GM21381 (cell line): Measurements from ENCODE around the gene EPS8L1.
"Not testable (repeated sequence)": the region's sequence is repeated elsewhere in the genome, so short reads cannot be mapped to it uniquely, and the experiment has no call there.

Experiments
- ATAC-seq: cut with Tn5 transposase; IDR thresholded peaks from one replicate; pipeline ENCODE4 v1.9.1; 2021; ENCODE audit warnings: mild to moderate bottlenecking, moderate library complexity; ENCODE audit not compliant: unreplicated experiment

The EPS8L1 gene

DNA sequence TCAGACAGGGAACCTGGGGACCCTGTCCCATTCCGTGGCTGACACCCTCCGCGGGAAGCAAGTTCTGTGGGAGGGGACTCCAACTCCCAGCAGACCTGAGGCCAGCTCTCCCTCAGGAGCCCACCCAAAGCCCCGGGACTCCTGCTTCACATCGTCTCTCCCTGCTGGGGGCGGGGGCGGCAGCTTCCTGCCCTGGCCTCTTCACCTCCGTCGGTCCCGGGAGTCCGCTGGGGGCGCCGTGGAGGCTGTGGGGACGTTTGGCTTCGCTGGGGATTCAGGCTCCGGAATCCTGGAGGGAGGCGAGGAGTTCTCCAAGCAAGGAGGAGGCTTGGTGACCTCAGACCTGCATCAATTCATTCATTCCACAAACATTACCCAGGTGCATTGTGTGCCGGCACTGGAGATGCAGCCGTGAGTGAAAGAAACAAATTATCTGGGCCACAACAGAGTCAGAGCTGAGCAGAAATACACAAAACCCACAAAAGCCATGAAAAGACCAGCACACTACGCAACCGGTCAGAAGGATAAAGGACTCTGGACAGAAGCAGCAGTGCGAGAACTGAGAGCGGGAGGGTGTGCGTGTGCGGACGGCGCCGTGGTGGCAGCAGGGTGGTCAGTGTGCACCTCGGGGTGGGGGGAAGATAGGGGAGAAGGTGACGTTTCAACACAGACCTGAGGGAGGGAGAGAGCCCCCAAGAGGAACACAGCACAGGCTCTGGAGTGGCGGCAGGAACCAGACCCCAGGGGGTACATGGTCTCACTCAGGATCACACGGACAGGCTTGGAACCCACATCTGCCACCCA is 19.0 kb downstream of the EPS8L1 start:
- no peak for ATAC-seq

DNA sequence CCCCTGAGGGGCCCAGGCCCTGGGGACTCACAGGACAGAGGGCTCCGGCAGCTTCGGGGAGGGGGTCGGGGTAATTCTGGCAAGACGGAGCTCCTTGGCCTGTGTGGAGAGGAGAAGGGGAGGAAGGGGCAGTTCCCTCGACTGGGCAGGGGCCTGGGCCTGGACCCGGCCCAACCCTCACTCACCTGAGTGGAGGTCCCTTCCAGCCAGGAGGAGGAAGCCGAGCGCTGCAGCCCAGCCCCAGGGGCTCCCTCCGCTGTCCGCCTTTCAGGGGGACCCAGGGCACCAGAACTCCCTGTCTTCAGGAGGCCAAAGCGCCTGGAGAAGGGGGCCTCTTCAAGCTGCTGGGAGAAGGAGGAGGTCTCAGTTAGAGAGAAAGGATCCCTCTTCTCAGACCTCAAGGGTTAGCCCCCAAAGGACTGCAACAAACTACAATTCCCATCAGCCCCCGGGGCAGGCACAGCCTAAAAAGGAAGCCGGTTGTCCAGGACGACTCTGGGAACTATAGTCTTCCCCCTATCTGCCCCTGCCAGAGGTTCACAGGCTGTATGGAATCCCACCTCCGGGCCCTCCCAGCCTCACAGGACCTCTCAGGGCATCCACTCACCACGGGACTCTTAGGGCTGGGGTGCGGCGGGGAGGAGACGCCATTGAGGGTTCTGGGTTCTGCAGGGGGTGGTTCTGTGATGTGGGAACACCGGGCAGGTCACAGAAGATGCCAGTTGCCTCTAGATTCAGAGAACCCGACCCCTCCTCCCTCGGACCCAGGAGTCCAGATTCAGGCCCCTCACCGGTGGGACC is 19.8 kb downstream of the EPS8L1 start:
- ATAC-seq, result no peak

DNA sequence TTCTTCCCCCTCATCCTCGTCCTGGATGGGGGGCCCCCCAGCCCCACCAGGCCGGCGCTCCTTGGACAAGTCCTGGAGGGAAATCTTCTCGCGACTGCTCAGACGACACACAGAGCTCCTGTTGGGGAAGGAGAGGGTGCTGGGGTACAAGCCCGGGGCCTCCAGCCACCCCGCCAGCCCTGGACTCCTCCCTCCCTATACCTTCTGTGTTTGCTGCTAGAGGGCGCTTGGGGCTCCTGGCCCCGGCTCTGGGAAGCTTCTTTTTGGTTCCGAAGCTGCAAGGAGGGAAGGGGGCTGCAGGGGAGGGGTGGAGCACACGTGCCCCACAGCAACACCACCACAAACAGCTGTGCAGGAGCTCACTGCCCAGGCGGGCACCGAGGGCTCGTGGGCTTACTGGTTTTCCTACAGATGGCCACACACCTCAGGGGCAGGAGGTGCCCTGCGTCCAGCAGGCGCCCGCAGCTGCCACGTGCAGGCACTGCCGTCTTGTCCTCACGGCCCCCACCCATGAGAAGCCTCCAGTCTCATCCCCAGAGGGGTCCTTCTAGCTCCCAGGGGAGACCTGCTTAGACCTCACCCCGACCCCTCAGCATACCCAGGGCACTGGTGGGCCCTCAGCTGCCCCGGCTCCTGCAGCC is 20.5 kb downstream of the EPS8L1 start:
- ATAC-seq, result no peak

DNA sequence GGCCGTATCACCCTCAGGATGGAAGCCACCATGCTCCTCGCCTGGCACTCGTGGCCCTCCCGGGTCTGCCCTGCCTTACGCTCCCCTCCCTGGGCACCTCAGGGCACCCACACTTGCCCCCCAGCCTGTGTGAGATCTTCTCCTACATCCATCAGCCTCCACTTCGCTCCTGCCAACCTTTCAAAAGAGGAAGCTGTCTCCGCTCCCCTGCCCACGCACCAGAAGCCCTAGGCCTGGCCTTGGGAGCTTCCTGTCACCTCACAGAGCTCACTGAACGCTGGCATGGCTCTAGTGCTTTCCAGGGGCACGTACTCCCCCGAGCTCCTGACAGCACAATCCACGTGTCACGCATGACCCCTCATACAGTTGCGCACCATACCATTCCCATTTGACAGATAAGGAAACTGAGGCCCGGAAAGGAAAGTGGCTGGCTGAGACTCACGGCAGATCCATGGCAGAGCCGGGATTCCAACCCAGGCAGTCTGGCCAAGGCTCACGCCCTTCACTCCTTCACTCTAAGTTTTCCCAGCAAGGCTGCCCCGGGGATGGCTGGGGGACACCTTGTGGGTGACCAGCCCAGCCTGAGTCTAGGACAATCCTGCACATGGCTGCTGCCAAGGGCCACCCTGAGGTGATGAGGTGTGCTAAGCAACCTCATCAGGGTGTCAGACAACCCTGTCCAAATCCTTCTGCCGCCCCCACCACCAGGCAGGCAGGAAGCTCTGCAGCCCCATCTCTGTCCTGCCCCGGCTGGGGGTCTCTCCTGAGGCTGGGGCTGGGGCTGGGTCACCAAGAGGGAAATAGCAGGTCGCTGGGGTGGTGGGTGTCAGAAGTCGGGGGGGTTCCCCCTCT is 22.4 kb downstream of the EPS8L1 start:
- no peak for ATAC-seq

DNA sequence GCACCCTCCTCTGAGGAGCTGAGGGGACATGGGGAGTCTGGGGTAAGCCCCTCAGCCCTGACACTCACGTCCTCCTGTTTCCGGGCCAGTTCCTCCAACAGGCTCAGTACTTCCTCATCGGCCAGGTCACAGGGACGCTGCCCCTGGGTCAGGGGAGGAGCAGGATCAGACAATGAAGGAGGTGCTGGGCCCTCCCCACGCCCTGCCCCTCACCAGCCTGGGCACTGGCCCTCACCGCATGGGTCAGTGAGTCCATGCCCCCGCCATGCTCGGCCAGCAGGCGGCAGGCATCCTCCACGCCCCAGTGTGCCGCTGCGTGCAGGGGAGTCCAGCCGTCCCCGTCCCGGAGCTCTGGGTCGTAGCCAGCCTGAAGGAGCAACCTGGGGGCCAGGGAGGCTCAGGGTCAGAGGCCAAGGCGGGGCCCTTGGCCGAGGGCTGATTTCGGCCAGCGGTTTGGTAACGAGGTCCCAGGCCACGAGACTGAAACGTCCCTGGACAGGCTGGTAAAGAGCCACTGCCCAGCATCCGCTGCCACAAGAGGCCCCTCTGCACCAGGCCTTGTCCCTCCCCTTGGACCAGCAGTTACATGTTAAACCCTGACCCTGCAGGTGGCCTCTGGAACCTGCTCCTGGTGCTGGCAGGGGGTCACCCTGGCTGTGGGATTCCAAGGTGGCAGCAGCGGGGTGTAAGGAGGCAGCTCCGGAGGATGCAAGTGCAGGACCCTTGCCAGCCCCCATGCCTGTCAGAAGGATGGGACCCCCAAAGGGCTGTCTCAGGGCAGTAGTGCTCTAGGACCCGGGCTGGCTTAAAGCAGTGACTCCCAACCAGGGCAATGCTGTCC is 23.3 kb downstream of the EPS8L1 start:
- no peak for ATAC-seq

DNA sequence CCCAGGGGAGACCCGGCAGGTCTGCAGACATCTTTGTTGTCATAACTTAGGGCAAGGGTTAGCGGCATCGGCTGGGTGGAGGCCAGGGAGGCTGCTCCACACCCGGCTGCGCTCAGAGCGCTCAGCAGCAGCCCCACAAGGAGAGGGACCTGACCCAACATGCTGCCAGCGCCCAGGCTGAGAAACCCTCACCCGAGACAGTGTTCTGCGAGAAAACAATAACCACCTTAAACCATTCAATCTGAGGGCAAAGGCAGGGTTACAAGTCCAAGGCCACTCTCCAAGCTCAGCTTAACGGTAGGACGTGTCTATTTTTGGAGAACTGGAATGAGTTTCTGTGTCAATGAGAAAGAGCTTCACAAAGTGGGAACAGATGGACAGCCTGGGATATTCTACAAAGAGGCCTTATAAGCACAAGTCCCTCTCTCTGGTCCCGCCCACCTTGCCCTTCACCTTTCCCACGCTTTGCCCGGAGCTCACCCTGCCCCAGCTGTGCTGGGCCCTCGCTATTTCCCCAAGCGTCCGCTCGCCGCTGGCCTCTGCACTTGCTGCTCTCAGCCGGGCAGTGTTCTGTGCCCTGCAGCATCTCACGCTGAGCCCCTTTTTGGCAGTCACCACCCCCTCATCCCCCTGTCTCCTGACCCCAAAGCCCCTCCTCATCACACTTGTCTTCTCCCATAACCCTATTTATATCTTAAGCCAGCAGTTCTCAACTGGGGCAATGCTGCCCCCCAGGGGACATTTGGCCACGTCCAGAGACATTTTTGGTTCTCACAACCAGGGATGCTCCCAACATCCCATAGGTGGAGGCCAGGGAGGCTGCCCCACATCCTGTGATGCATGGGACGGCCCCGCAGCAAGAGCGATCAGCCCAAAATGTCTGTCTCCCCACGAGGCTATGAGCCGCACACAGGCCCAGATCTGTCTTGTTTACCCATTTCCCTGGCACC is 24.2 kb downstream of the EPS8L1 start:
- ATAC-seq, result no peak

DNA sequence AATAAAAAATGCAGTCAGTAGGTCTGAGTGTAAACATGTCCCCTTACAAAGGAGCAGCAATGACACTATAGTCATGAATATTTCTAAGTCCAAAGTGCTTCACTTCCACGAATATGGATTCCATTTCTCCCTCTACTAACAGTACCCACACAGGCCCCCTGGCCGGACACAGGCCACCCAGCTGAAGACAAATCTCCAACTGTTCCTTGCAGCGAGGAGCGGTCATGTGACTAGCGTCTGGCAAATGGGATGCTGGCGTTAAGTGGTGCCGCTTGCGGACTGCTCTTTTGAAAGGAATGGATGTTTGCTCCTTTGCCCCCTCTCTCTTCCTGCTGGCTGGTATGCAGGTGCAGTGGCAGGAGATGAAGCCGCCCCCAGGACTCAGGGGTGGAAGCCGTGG is 25.6 kb downstream of the EPS8L1 start:
- ATAC-seq, result no peak

DNA sequence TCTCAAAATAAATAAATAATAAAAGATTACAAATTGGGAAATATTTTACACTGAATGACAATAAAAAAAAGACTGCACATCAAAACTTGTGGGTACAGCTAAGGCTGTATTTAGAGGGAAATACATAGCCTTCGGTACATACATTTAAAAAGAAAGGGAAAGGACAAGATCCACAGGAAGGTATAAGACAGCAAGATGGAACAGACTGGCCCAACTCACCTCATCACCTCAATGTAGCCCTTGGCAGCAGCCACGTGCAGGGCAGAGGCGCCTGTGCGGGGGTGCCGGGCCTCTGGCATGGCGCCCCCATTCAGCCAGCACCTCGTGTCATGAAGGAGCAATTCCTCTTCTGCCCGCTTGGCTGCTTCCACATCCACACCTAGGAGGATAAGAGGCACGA is 27.5 kb downstream of the EPS8L1 start:
- no peak for ATAC-seq

DNA sequence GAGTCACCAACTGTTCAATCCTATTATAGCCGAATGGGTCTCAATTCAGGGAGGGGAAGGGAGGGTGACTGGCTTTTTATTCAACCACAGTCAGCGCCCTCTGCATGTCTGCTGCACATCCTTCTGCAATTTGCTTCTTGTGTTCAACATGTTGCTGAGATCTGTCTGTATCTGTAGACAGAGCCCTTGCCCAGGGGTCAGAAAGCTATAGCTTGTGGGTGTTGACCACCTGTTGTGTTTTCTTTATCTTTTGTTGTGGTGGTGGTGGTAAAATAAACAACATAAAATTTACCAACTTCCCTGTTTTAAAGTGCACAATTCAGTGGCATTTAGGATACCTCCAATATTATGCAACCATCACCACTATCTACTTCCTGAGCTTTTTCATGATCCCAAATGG is 29.6 kb downstream of the EPS8L1 start:
- ATAC-seq, result no peak

DNA sequence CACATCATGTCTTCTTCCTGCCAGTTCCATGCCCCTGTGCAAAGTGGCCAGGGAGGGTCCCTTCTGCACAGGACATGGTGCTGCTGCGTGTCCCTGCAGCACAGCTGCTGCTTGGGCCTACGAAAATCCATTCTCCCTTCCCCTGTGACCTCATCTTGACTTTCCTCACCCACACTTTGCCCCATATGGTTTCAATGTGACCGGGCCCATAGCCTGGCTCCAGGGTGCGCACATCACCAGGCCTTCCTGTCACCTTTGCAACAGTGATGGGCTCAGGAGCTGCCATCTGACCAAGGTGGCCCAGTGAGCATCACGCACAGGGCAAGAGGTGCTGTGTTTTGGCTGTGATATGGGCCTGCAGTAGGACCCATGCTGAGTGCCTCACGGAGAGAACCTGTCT is 30.9 kb downstream of the EPS8L1 start:
- no peak for ATAC-seq

DNA sequence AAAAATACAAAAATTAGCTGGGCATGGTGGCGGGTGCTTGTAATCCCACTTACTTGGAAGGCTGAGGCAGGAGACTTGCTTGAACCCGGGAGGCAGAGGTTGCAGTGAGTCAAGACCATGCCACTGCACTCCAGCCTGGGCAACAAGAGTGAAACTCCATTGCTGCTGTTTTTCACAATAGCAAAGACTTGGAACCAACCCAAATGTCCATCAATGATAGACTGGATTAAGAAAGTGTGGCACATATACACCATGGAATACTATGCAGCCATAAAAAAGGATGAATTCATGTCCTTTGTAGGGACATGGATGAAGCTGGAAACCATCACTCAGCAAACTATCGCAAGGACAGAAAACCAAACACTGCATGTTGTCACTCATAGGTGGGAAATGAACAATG is 31.6 kb downstream of the EPS8L1 start:
- not testable (repeated sequence) for ATAC-seq

DNA sequence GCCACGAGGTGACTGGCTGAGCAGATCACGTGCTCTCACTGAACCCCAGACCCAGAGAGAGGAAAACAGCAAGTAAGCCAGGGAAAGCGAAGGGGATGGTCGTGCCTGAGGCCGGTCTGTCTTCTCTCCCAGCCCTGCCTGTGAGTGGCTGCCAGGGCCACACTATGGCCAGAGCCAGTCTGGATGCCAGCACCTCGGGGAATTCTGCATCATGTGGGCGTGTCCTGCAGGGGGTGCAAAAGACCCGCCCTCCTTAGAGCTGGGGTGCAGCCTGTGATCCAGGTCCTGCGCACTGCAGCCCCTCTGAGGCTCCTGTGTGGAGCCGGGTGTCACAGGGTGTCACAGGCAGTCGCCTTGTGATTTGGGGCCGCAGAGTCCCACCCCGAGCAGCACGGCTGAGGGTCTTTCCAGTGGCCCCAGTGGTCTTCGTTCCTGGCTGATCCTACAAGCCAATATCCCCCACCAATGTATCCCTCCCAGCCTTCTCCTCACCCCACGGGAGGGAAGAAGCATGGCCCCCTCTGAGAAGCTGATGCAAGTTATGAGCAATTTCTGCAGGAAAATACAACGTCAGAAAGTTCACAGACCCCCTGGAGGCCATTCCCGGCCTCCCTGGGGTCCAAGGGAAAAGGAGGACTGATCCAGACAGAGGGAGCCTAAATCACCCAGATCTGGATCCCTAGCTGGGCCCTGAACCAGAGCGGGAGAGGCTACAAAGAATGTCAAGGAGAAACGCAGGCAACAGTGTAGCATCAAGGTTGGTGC is 34.0 kb downstream of the EPS8L1 start:
- no peak for ATAC-seq

DNA sequence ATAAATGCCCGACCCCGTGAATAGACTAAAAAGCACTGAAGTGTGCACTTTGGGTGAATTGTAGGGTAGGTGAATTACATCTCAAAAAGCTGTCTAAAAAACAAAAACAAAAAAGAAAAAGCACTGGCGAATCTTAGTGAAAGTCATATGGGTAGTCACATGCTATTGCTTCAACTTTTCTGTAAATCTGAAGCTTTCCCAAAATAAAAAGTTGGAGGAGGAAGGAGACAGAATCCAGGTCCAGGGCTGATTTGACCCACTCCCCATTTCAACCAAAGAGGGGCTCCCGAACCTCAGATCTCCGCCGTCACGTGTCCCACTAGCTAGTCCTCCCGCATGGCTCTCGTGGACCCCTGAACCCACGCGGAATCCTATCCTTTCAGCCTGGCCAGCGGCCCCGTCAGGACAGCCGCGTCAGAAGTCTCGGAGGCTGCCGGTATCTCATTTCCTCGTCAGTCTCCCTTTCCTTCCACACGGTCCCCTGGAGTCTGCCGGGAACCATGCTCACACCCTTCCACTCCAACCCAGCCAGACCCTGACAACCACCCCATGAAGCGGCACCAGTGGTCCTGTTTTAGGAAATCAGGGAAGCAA is 35.7 kb downstream of the EPS8L1 start:
- ATAC-seq, result no peak

DNA sequence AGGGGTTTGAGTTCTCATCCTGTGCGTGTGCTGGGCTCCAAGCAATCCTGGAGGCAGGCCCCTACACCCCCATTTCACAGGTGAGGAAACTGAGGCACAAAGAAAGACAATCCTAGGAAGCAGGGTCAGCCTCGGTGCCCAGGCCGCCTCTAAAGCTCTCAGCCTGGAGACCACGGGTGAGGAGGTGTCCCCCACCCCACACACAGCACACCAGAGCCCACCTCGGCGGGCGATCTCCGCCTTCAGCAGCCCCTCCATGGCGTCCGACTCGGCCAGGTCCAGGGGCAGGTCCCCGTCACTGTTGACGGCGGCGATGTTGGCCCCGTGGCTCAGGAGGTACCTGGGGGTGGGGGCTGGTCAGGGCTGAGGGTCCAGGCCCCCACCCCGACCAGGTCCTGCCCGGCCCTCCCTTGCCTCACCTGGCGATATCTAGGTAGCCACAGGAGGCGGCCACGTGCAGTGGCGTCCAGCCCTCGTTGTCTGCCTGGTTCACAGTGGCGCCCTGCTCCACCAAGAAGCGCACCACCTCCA is 36.6 kb downstream of the EPS8L1 start:
- ATAC-seq, result no peak

DNA sequence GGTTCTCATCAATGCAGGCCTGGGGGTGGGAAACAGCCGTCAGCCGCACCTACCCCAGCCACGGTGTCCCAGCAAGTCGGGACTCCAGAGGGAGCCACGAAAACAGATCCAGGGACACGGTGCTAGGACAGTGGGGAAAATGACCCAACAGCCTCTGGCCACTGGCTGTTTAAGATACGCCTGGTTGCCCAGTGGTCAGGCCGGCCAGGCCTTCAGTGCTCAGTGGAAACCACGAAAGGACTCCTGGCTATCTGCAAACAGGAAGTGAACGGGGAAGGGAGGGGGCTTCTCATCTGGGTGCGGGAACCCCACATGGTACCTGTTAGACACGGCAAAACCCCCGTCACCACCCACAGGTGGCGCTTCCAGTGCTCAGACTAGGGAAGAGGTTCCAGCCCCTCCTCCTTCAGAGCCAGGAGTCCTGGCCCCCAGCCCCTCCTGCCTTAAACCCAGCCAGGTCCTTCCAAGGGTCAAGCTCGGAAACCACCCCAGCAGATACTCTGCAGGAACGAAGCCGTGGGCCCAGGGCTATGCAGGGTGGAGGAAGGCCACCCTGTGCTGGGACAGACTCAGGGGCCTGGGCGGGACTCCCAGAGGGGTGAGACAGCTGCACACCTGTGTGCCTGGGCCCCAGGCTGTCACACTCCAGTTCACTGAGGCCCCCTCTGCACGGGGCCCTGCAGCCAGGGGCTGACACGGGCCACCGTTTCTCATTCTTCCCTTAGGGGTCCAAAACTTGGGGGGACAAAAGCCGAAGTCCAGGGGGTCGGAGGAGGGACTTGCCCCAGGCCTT is 37.3 kb downstream of the EPS8L1 start:
- no peak for ATAC-seq

DNA sequence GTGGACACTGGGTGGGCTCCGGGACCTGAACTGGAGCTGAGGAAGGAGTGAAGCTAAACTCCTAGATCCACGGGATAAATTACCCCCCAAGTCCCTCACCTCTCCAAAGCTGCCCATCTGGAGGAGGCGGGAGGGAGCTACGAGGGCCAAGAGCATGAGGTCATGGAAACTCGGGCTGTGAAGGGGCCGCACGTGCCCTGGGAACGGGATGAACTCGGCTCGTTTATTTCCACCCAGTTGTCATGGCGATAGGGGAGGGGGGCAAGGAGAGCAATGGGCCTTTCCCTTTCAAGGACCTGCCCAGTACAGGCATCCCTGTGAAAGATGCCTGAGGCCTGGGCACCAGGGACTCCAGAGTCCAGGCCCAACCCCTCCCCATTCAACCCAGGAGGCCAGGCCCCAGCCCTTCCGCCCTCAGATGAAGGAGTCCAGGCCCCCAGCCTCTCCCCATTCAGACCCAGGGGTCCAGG is 37.9 kb downstream of the EPS8L1 start:
- ATAC-seq, result no peak
